Left lung (tissue), 10 donors: ENCODE data around the gene CEACAM5. TPM values are rescaled to one million over a fixed set of nuclear protein-coding genes. Genes with fewer than 3 reads are reported as not detected.

ENCODE experiments used
- ATAC-seq: fragments of 200-7000 bp; cut with Tn5 transposase; one replicate; pipeline ENCODE4 v1.9.1; 2020; ENCODE audit warnings: moderate library complexity
- DNase-seq, 4 donors: peaks; one replicate each; pipeline ENCODE4 v3.0.0-alpha.2; 2013 to 2020
- H3K27ac ChIP-seq, 2 donors: fragments of 200-600 bp; sonication (generic) in 1 of 2; one replicate each; pipeline versions ENCODE4 v1.5.0 to v1.8.0; 2020 to 2021
- H3K27me3 ChIP-seq, 2 donors: fragments of 200-600 bp; sonication (generic) in 1 of 2; one replicate each; pipeline versions ENCODE4 v1.5.0 to v1.8.0; 2020 to 2021
- H3K36me3 ChIP-seq, 2 donors: fragments of 200-600 bp; sonication (generic) in 1 of 2; one replicate each; pipeline versions ENCODE4 v1.5.0 to v1.8.0; 2020 to 2021
- H3K4me1 ChIP-seq, 2 donors: fragments of 200-600 bp; one replicate each; pipeline ENCODE4 v1.8.0; 2021
- H3K4me3 ChIP-seq, 2 donors: fragments of 200-600 bp; sonication (generic) in 1 of 2; one replicate each; pipeline versions ENCODE4 v1.5.0 to v1.8.0; 2020 to 2021; ENCODE audit warnings: mild to moderate bottlenecking in 1 of 2
- H3K9me3 ChIP-seq, 2 donors: fragments of 200-600 bp; sonication (generic) in 1 of 2; one replicate each; pipeline versions ENCODE4 v1.5.0 to v1.8.0; 2020 to 2021
- CTCF ChIP-seq, 2 donors: fragments of 200-600 bp; sonication (generic) in 1 of 2; IDR thresholded peaks; one replicate each; pipeline versions ENCODE4 v1.5.0 to v1.8.0; 2021; ENCODE audit warnings: antibody characterized with exemption in 2 of 2
- intact Hi-C, 2 donors: fragments of 100-400 bp; cut with DNase I; formaldehyde crosslinking; loops; one replicate each; pipeline versions ENCODE4 v1.11.2 to v1.14.2; 2022
- polyA plus RNA-seq, 6 donors: library from polyadenylated mRNA; unstranded; fragments of 120-200 nt; gene quantifications; one replicate each; pipeline ENCODE4 v1.2.1, GENCODE V29; 2013; ENCODE audit not compliant: insufficient read length in 6 of 6
- total RNA-seq, 2 donors: library from RNA; stranded (reverse); fragmentation: NEBNext Ultra II Directional; extraction: Animal tissue kit (Norgen Biotek cat#: 25700); gene quantifications; one replicate each; pipeline ENCODE4 v1.2.1, GENCODE V29; 2021
- donor health status: DM: no; HTN: yes; CAD: no.
- donor health status: DM: no; HTN: no; CAD: no.

Gene CEACAM5
- total and polyA plus RNA-seq, 8 donors, result 0.10 to 31.1 (median 0.18) TPM

- intact Hi-C loops, result no loop called here
- H3K27ac ChIP-seq, result no peak overlapping the region
- H3K36me3 ChIP-seq, result no peaks in the 10 kb centered on the region
- no peaks in the 10 kb centered on the region for H3K9me3 ChIP-seq
- no peak for TF ChIP-seq CTCF (IDR thresholded peaks at IDR 0.05)
- DNase-seq (no peak), ATAC-seq (no peak)
- peaks cover 0 to 68% of the 10 kb centered on the region in 2 donors for H3K27me3 ChIP-seq
- no peak overlapping the region for H3K4me3 ChIP-seq
- H3K4me1 ChIP-seq, result no peaks in the 10 kb centered on the region
Measured at GRCh38 chr19:41682437-41682836, 26.0 kb upstream of the CEACAM5 start.

GRCh38 chr19:41687419-41687818 is 21.0 kb upstream of the CEACAM5 start:
- H3K4me3 ChIP-seq, result no peak overlapping the region
- H3K27ac ChIP-seq, result no peak overlapping the region
- ATAC-seq, result no peak
- no peak for DNase-seq
- H3K4me1 ChIP-seq, result no peaks in the 10 kb centered on the region
- no peak for TF ChIP-seq CTCF (IDR thresholded peaks at IDR 0.05)
- peaks cover 0 to 2% of the 10 kb centered on the region in 2 donors for H3K9me3 ChIP-seq
- intact Hi-C loops, result no loop called here
- peaks cover 0 to 65% of the 10 kb centered on the region in 2 donors for H3K27me3 ChIP-seq
- no peaks in the 10 kb centered on the region for H3K36me3 ChIP-seq

- no peak for TF ChIP-seq CTCF (IDR thresholded peaks at IDR 0.05)
- ATAC-seq, result no peak
- H3K9me3 ChIP-seq, result peaks cover 0 to 9% of the 10 kb centered on the region in 2 donors
- H3K36me3 ChIP-seq, result no peaks in the 10 kb centered on the region
- H3K4me3 ChIP-seq, result no peak within 1 kb of the TSS
- no peaks in the 10 kb centered on the region for H3K4me1 ChIP-seq
- DNase-seq, result no peak
- intact Hi-C loops, result no loop called here
- peaks cover 0 to 64% of the 10 kb centered on the region in 2 donors for H3K27me3 ChIP-seq
- no peak within 1 kb of the TSS for H3K27ac ChIP-seq
Measured at GRCh38 chr19:41688098-41688497, 20.3 kb upstream of the CEACAM5 start, which contains the start of gene CEACAM7. TSS of gene CEACAM7 (minus strand) at chr19:41688270. CDS start at chr19:41688165, 105 bp downstream.

- no peaks in the 10 kb centered on the region for H3K36me3 ChIP-seq
- intact Hi-C loops, result no loop called here
- no peaks in the 10 kb centered on the region for H3K4me1 ChIP-seq
- ATAC-seq (no peak), DNase-seq (no peak)
- H3K9me3 ChIP-seq, result peaks cover 0 to 10% of the 10 kb centered on the region in 2 donors
- H3K27ac ChIP-seq, result no peak overlapping the region
- TF ChIP-seq CTCF (IDR thresholded peaks at IDR 0.05), result no peak
- peaks cover 0 to 59% of the 10 kb centered on the region in 2 donors for H3K27me3 ChIP-seq
- H3K4me3 ChIP-seq, result no peak overlapping the region
Measured at GRCh38 chr19:41688687-41689086, 19.7 kb upstream of the CEACAM5 start.

GRCh38 chr19:41689993-41690800 is 18.2 kb upstream of the CEACAM5 start:
- DNase-seq (no peak), ATAC-seq (no peak)
- Histone ChIP-seq H3K27me3 (peaks cover 0 to 53% of the 10 kb centered on the region in 2 donors), H3K4me1 (no peaks in the 10 kb centered on the region), H3K9me3 (peaks cover 0 to 10% of the 10 kb centered on the region in 2 donors), H3K27ac (no peak overlapping the region), H3K4me3 (no peak overlapping the region), H3K36me3 (no peaks in the 10 kb centered on the region)
- no peak for TF ChIP-seq CTCF (IDR thresholded peaks at IDR 0.05)
- intact Hi-C loops, result no loop called here
